Measurements from ENCODE around the gene SPRYD3.

GRCh38 chr12:53105256-53105655 is 26.1 kb upstream of the SPRYD3 start:
- TF ChIP-seq POLR2A (IDR thresholded peaks at IDR 0.05; ENCODE audit: low read depth, low read length) (no peak), POLR2AphosphoS5 (IDR thresholded peaks at IDR 0.05; ENCODE audit: low read depth, low read length) (no peak)
